ENCODE results near the gene GNAS.

- no peak for TF ChIP-seq CTCF (IDR thresholded peaks at IDR 0.05)
- TF ChIP-seq POLR2AphosphoS5 (IDR thresholded peaks at IDR 0.05): no peak
- no peak for TF ChIP-seq POLR2A (IDR thresholded peaks at IDR 0.05)
These were observed 37.1 kb upstream of the GNAS start for GRCh38 chr20:58815448-58815847.

All from gastroesophageal sphincter (tissue), 3 donors.